ENCODE results near the gene THSD4. TPM values are rescaled to one million over a fixed set of nuclear protein-coding genes. Genes with fewer than 3 reads are reported as not detected.

THSD4 gene
- total RNA-seq, 2 donors from 2014 or later, result 71.2 to 150 TPM

DNA sequence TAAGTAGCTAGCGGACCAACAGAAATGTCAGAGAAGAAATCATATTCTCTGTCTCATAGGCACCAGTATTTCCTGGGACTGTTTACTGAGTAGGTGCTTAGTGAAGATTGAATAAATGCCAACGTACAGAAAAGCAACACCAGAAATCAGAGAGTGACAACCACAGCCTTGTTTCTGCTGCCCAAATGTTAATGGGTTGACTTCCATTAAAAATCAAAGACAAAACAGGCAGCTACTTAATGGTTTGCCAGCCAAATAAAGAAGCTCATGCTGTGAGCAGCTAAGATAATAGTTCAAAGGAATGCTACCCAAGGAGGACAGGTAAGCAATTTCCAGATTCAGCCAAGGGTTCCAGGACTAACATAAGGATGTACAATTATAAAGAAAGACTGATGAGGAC lies 270.7 kb downstream of the THSD4 start:
- no peaks in the 10 kb centered on the region for H3K36me3 ChIP-seq
- H3K27me3 ChIP-seq (replicated peaks; ENCODE audit: insufficient read depth), result no peaks in the 10 kb centered on the region
- TF ChIP-seq, protein P1, sequence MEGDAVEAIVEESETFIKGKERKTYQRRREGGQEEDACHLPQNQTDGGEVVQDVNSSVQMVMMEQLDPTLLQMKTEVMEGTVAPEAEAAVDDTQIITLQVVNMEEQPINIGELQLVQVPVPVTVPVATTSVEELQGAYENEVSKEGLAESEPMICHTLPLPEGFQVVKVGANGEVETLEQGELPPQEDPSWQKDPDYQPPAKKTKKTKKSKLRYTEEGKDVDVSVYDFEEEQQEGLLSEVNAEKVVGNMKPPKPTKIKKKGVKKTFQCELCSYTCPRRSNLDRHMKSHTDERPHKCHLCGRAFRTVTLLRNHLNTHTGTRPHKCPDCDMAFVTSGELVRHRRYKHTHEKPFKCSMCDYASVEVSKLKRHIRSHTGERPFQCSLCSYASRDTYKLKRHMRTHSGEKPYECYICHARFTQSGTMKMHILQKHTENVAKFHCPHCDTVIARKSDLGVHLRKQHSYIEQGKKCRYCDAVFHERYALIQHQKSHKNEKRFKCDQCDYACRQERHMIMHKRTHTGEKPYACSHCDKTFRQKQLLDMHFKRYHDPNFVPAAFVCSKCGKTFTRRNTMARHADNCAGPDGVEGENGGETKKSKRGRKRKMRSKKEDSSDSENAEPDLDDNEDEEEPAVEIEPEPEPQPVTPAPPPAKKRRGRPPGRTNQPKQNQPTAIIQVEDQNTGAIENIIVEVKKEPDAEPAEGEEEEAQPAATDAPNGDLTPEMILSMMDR (IDR thresholded peaks at IDR 0.05), result no peak
- no peak for ATAC-seq (ENCODE audit: insufficient number of reproducible peaks, low FRiP score, low read depth)
- no peaks in the 10 kb centered on the region for H3K9me3 ChIP-seq
- H3K4me1 ChIP-seq (ENCODE audit: control insufficient read depth in 1 of 2, low read depth in 2 of 2), result peaks cover 3 to 38% of the 10 kb centered on the region in 2 donors
- no peak overlapping the region for H3K27ac ChIP-seq
- H3K4me3 ChIP-seq, result no peak overlapping the region
- no peak for DNase-seq (ENCODE audit: low spot score)

DNA sequence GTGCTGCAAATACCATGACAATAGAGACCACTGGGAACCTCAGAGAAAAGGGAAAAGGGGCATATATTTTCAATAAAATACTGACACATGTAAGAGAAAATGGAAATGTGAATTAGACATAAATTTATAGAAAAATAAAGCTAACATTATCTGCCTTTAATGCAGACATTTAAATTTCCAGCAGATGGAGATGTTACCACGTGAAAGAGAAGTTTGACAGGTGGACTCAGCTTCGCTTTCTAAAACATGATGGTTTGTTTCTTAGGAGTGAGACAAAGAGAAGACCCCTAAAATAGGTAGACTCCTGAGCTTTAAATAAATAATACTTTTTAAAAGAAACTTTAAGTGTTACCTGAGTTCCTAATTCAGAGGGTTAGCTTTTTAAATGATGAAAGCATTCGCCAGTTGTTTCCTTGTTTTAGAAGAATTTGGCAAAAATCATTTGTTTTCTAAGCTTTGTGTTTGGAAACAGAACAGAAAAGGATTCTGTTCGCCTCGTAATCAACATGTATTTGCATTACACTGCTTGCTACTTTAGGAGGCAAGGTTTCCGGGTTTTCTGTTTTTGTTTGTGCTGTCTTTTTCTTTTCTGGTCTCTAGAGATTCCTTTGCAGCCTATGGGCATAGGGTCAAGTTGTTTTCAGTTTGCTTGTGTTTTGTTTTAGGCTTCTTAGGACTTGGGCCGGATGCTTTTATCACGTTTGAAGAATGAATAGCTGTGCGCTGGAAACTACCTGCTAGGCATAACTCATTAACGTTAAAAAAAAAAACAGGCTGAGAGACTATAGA lies 271.4 kb downstream of the THSD4 start:
- Histone ChIP-seq H3K4me3 (peak overlapping the region; percentile 24), H3K4me1 (ENCODE audit: control insufficient read depth in 1 of 2, low read depth in 2 of 2) (peaks cover 3 to 39% of the 10 kb centered on the region in 2 donors), H3K36me3 (no peaks in the 10 kb centered on the region), H3K27me3 (replicated peaks; ENCODE audit: insufficient read depth) (no peaks in the 10 kb centered on the region), H3K9me3 (no peaks in the 10 kb centered on the region), H3K27ac (peak overlapping the region in 1 of 2 donors; percentile 15)
- TF ChIP-seq, protein P1 (IDR thresholded peaks at IDR 0.05), result peak; percentile 71
- DNase-seq (ENCODE audit: low spot score), result no peak
- no peak for ATAC-seq (ENCODE audit: insufficient number of reproducible peaks, low FRiP score, low read depth)

DNA sequence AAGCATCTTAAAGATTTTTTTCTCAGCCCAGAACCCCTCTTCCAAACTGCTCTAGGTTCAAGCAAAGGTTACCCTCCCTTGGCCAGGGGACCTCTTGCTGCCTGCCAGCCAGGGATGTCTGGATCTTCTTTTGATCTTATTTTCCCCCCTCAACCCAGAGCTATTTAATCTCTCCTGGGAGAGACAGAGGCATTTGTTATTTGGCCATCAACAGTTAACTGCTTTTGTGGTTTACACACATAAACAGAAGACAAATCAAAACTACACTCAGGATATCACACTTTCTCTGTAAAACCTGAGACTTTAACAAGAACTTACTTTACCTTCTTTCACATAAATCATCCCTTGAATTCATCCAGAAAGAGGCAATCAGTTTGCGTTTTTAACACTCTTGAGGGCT lies 272.5 kb downstream of the THSD4 start:
- DNase-seq (ENCODE audit: low spot score), result no peak
- TF ChIP-seq, protein P1 (IDR thresholded peaks at IDR 0.05), result no peak
- Histone ChIP-seq H3K27me3 (replicated peaks; ENCODE audit: insufficient read depth) (no peaks in the 10 kb centered on the region), H3K36me3 (no peaks in the 10 kb centered on the region), H3K9me3 (no peaks in the 10 kb centered on the region), H3K4me3 (no peak overlapping the region), H3K27ac (no peak overlapping the region), H3K4me1 (ENCODE audit: control insufficient read depth in 1 of 2, low read depth in 2 of 2) (peaks cover 7 to 45% of the 10 kb centered on the region in 2 donors)
- no peak for ATAC-seq (ENCODE audit: insufficient number of reproducible peaks, low FRiP score, low read depth)

DNA sequence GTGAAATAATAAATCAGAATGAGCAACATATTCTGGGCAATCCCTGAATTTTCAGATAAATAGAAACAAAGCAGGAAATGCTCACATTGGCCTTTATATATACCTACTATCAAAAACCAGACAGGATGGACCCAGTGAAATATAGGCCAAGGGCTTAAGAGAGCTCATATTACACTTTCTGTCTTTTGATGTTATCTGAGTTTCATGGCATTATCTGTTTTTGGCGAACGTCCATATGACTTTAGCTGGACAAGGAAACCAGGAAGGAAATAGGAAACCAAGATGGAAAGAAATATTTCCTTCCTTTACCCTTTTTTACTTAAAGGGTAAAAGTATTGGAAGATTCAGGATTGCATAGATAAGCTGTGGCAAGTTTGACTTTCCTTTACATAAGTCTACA lies 274.8 kb downstream of the THSD4 start:
- DNase-seq (ENCODE audit: low spot score) (no peak), ATAC-seq (ENCODE audit: insufficient number of reproducible peaks, low FRiP score, low read depth) (no peak)
- Histone ChIP-seq H3K4me3 (no peak overlapping the region), H3K4me1 (ENCODE audit: control insufficient read depth in 1 of 2, low read depth in 2 of 2) (peaks cover 7 to 45% of the 10 kb centered on the region in 2 donors), H3K27ac (no peak overlapping the region), H3K9me3 (no peaks in the 10 kb centered on the region), H3K36me3 (no peaks in the 10 kb centered on the region), H3K27me3 (replicated peaks; ENCODE audit: insufficient read depth) (no peaks in the 10 kb centered on the region)
- TF ChIP-seq, protein P1 (IDR thresholded peaks at IDR 0.05), result no peak

DNA sequence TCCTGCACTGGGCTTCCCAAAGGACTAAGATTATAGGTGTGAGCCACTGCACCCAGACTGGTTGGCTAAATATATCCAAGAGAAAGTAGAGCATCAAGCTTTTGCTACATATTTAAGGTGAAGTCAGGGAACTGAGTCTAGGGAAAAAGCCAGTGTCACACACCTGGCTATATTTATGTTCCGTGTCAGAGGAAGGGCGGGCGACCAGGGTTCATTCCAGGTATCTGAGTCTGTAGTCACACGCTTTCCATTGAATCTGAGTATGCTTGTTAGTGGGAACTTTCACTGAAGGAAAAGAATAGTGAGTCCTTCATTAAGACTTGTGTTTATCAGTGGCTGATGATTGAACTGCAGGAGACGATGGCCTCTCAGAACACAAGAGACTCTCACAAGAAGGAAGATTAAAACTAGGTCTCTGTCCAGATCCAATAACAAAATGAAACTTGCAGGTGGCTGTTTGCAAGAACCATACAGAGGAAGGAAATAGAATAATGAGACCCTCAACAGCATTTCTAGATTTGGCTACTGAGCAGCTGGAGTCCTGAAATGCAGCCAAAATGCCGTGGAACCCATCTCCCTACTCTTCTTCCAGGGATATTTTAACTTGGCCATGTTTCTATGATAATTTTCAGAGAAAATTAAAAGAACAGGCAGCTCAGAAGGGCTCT lies 276.3 kb downstream of the THSD4 start:
- no peaks in the 10 kb centered on the region for H3K27me3 ChIP-seq (replicated peaks; ENCODE audit: insufficient read depth)
- no peaks in the 10 kb centered on the region for H3K36me3 ChIP-seq
- no peak overlapping the region for H3K4me3 ChIP-seq
- no peak for ATAC-seq (ENCODE audit: insufficient number of reproducible peaks, low FRiP score, low read depth)
- DNase-seq (ENCODE audit: low spot score), result no peak
- H3K9me3 ChIP-seq, result no peaks in the 10 kb centered on the region
- TF ChIP-seq, protein P1 (IDR thresholded peaks at IDR 0.05), result no peak
- H3K27ac ChIP-seq, result no peak overlapping the region
- peaks cover 7 to 39% of the 10 kb centered on the region in 2 donors for H3K4me1 ChIP-seq (ENCODE audit: control insufficient read depth in 1 of 2, low read depth in 2 of 2)

Measured in thoracic aorta (tissue), 2 donors.